Endometrial microvascular endothelial cells (primary cell): ENCODE results near the gene ITPKC. TPM values are rescaled to one million over a fixed set of nuclear protein-coding genes. Genes with fewer than 3 reads are reported as not detected.
"Not testable (repeated sequence)": the region's sequence is repeated elsewhere in the genome, so short reads cannot be mapped to it uniquely, and the experiment has no call there.

Experiments
- in situ Hi-C: cut with HindIII; loops from 2 replicates; pipeline ENCODE4 v1.10.0; 2017; ENCODE audit warnings: low sequenced_read_pairs, low pct_unique_long_range_greater_than_20kb; ENCODE audit errors: inconsistent ontology term
- total RNA-seq: library from RNA; depleted of rRNA; stranded (reverse); fragments of >200 nt; gene quantifications from one replicate; pipeline ENCODE4 v1.2.3, GENCODE V29; 2015; ENCODE audit errors: inconsistent ontology term

Gene ITPKC
- total RNA-seq, 1 donor from 2014 or later = 20.5 TPM

- in situ Hi-C loops = no loop called here
These were observed 7.1 kb upstream of the ITPKC start for GRCh38 chr19:40709817-40710216.

GRCh38 chr19:40713939-40714338, 3.0 kb upstream of the ITPKC start:
- in situ Hi-C loops = no loop called here

GRCh38 chr19:40714441-40715299, 2.2 kb upstream of the ITPKC start:
- in situ Hi-C loops = no loop called here

- in situ Hi-C loops = no loop called here
These were observed 856 bp upstream of the ITPKC start for GRCh38 chr19:40716031-40716481.

- in situ Hi-C loops = no loop called here
These were observed 490 bp downstream of the ITPKC start for GRCh38 chr19:40717325-40717879.

- in situ Hi-C loops = no loop called here
These were observed 1.2 kb downstream of the ITPKC start for GRCh38 chr19:40717880-40718773.

GRCh38 chr19:40718774-40719391, 2.0 kb downstream of the ITPKC start:
- in situ Hi-C loops = no loop called here

- in situ Hi-C loops = no loop called here
These were observed 2.5 kb downstream of the ITPKC start for GRCh38 chr19:40719414-40719894.

- in situ Hi-C loops = no loop called here
These were observed 4.2 kb downstream of the ITPKC start for GRCh38 chr19:40721140-40721486.

GRCh38 chr19:40721936-40722661, 5.2 kb downstream of the ITPKC start:
- in situ Hi-C loops = no loop called here

GRCh38 chr19:40723661-40724254, 6.8 kb downstream of the ITPKC start:
- in situ Hi-C loops = no loop called here

- in situ Hi-C loops = no loop called here
These were observed 7.4 kb downstream of the ITPKC start for GRCh38 chr19:40724315-40724714.

GRCh38 chr19:40724855-40725254, 7.9 kb downstream of the ITPKC start:
- in situ Hi-C loops = no loop called here

GRCh38 chr19:40726279-40726678, 9.4 kb downstream of the ITPKC start:
- in situ Hi-C loops = no loop called here

GRCh38 chr19:40730065-40730464, 13.2 kb downstream of the ITPKC start:
- in situ Hi-C loops = not testable (repeated sequence)

- in situ Hi-C loops = not testable (repeated sequence)
These were observed 15.4 kb downstream of the ITPKC start for GRCh38 chr19:40732304-40732703.

- in situ Hi-C loops = no loop called here
These were observed 16.2 kb downstream of the ITPKC start for GRCh38 chr19:40733149-40733548.
